CD4-positive, CD25-positive, alpha-beta regulatory T cell (primary cell): ENCODE measurements around the gene SPRYD3. TPM values are rescaled to one million over a fixed set of nuclear protein-coding genes. Genes with fewer than 3 reads are reported as not detected.

Source experiments
- ATAC-seq, 2 donors: fragments of 150-1000 bp; cut with Tn5 transposase; one replicate each; pipeline ENCODE4 v1.10.0; 2021; ENCODE audit warnings: low read depth in 2 of 2, moderate number of reproducible peaks in 2 of 2, moderate library complexity in 1 of 2
- DNase-seq, 3 donors: peaks; one replicate each; pipeline versions ENCODE4 v3.0.0 to v3.0.0-alpha.2; 2012 to 2022; ENCODE audit warnings: mixed read lengths in 1 of 3
- H3K27ac ChIP-seq: one replicate; pipeline ENCODE4 v1.7.0; 2013; ENCODE audit warnings: mild to moderate bottlenecking, low read length; ENCODE audit not compliant: insufficient read depth, poor library complexity, severe bottlenecking
- H3K27me3 ChIP-seq: one replicate; pipeline ENCODE4 v1.7.0; 2013; ENCODE audit warnings: low read length; ENCODE audit not compliant: control insufficient read depth, insufficient read depth
- H3K36me3 ChIP-seq: one replicate; pipeline ENCODE4 v1.7.0; 2013; ENCODE audit warnings: mild to moderate bottlenecking, low read length, moderate library complexity; ENCODE audit not compliant: control insufficient read depth, insufficient read depth
- H3K4me1 ChIP-seq: 2 replicates; pipeline ENCODE4 v1.7.0; 2013; ENCODE audit warnings: mild to moderate bottlenecking, low read length; ENCODE audit not compliant: insufficient read depth, control insufficient read depth, poor library complexity, severe bottlenecking
- H3K4me3 ChIP-seq: one replicate; pipeline ENCODE4 v1.7.0; 2013; ENCODE audit warnings: low read depth, mild to moderate bottlenecking, low read length, moderate library complexity
- H3K9me3 ChIP-seq, 2 experiments: 1 replicate in 1 of 2; 2 replicates in 1 of 2; pipeline ENCODE4 v1.7.0; 2013; ENCODE audit warnings: low read length in 2 of 2, mild to moderate bottlenecking in 1 of 2, moderate library complexity in 1 of 2; ENCODE audit not compliant: control insufficient read depth in 2 of 2
- H3K27ac Mint-ChIP-seq, 3 donors: one replicate each; pipeline ENCODE4 v1.8.0; 2020 to 2022; ENCODE audit warnings: mild to moderate bottlenecking in 3 of 3, mixed read lengths in 3 of 3, moderate library complexity in 2 of 3
- H3K27me3 Mint-ChIP-seq: one replicate; pipeline ENCODE4 v1.8.0; 2022; ENCODE audit warnings: mild to moderate bottlenecking, mixed read lengths
- H3K36me3 Mint-ChIP-seq: one replicate; pipeline ENCODE4 v1.8.0; 2020; ENCODE audit warnings: mixed read lengths
- H3K4me1 Mint-ChIP-seq, 4 donors: one replicate each; pipeline ENCODE4 v1.8.0; 2020 to 2022; ENCODE audit warnings: mixed read lengths in 4 of 4, mild to moderate bottlenecking in 1 of 4
- H3K4me3 Mint-ChIP-seq, 4 donors: one replicate each; pipeline ENCODE4 v1.8.0; 2020 to 2022; ENCODE audit warnings: mild to moderate bottlenecking in 4 of 4, mixed read lengths in 4 of 4, moderate library complexity in 3 of 4
- H3K9me3 Mint-ChIP-seq, 7 donors: one replicate each; pipeline ENCODE4 v1.8.0; 2020 to 2022; ENCODE audit warnings: mixed read lengths in 7 of 7, mild to moderate bottlenecking in 3 of 7, moderate library complexity in 2 of 7
- polyA plus RNA-seq, 4 donors: library from polyadenylated mRNA; unstranded; fragments of 300-500 nt; fragmentation: Illumina TruSeq; gene quantifications; one replicate each; pipeline ENCODE4 v1.2.3, GENCODE V29; 2021
- total RNA-seq: library from RNA; stranded (reverse); gene quantifications from one replicate; pipeline ENCODE4 v1.2.3, GENCODE V29; 2022

Gene SPRYD3
- total and polyA plus RNA-seq, 5 donors from 2014 or later, result 25.9 to 59.2 (median 43.1) TPM

DNA sequence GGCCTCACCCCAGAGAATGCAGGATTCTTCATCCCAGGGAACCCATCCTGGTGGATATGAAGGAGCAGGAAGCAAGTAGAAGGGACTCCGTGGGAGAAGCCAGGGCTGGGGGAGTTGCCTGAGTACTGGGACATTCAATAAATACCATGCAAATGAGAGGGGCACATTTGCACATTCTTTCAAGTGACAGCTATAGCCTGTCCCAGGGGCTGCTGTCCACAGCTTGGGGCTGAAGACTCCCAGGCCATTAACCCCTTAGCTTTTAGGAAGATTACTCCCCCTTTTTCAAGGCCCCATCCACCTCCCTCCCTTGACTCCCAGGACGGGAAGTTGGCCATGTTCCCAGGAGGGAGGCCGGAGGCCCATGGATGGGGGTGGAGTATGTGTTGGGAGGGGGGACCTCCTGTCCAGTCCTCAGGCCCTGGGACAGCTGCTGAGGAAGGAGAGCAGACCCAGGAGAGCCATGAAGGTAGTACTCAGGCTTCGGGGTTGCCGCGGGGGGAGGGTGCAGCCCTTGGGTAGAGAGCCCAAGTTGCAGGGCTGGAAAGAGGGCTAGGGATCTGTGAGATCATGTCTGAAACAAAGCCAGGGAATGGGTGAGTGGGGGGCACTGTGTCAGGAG, 30.3 kb downstream of the SPRYD3 start:
- peak overlapping the region; percentile 8 to 93 (median 69) for H3K27ac Mint-ChIP-seq
- no peak overlapping the region for H3K27ac ChIP-seq
- H3K36me3 Mint-ChIP-seq, result no peaks in the 10 kb centered on the region
- H3K9me3 Mint-ChIP-seq, result peaks cover 0 to 2% (median 0%) of the 10 kb centered on the region in 7 donors
- H3K4me3 Mint-ChIP-seq, result peak overlapping the region; percentile 33 to 65 (median 62)
- no peak for ATAC-seq
- no peak overlapping the region for H3K4me3 ChIP-seq
- DNase-seq, result no peak
- no peaks in the 10 kb centered on the region for H3K27me3 ChIP-seq
- no peaks in the 10 kb centered on the region for H3K9me3 ChIP-seq
- H3K27me3 Mint-ChIP-seq, result no peaks in the 10 kb centered on the region
- H3K36me3 ChIP-seq, result no peaks in the 10 kb centered on the region
- H3K4me1 Mint-ChIP-seq, result peaks cover 0 to 22% (median 9%) of the 10 kb centered on the region in 4 donors
- H3K4me1 ChIP-seq, result peaks cover 22% of the 10 kb centered on the region

DNA sequence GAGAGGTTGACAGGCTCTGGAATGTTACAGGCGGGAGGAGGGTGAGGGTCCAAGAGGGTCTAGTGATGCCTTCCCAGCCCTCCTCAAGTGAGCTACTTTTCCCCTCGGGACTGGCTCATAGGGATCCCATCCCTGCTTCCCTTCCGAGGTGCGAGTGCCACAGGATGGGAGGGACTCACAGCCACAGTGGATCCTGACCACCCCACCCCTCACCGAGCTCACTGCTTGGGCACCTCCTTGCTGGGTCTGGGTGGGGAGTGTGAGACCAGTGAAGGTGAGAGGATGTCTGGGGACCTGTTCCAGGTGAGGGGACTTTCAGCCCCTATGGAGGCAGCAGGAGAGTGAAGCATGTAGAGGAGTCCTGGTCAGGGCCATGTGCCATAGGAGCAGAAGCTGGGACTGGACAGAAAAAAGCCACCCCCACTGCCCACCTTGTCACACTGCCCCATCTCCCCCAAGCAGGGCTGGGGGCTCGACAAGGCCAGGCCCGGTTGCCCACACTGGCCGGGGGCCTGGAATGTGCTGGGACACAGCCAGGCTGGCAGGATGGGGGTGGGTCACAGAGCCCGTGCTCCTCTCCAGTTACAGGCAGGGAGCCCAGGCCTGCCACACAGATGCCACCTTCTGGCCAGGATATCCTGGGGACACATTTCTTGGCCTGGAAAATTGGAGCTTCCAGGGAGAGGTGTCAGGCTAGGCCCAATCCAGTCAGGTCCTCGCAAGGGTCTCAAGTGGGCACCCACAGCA, 31.0 kb downstream of the SPRYD3 start:
- Histone ChIP-seq H3K4me1 (peaks cover 15% of the 10 kb centered on the region), H3K36me3 (no peaks in the 10 kb centered on the region), H3K4me3 (no peak overlapping the region), H3K9me3 (no peaks in the 10 kb centered on the region), H3K27ac (peak overlapping the region; percentile 66), H3K27me3 (no peaks in the 10 kb centered on the region)
- DNase-seq, result no peak
- peak overlapping the region in 2 of 3 donors; percentile 8 to 80 for H3K27ac Mint-ChIP-seq
- peak overlapping the region; percentile 49 to 74 (median 66) for H3K4me3 Mint-ChIP-seq
- H3K27me3 Mint-ChIP-seq, result no peaks in the 10 kb centered on the region
- peaks cover 0 to 18% (median 9%) of the 10 kb centered on the region in 4 donors for H3K4me1 Mint-ChIP-seq
- peaks cover 0 to 2% (median 0%) of the 10 kb centered on the region in 7 donors for H3K9me3 Mint-ChIP-seq
- no peaks in the 10 kb centered on the region for H3K36me3 Mint-ChIP-seq
- no peak for ATAC-seq

DNA sequence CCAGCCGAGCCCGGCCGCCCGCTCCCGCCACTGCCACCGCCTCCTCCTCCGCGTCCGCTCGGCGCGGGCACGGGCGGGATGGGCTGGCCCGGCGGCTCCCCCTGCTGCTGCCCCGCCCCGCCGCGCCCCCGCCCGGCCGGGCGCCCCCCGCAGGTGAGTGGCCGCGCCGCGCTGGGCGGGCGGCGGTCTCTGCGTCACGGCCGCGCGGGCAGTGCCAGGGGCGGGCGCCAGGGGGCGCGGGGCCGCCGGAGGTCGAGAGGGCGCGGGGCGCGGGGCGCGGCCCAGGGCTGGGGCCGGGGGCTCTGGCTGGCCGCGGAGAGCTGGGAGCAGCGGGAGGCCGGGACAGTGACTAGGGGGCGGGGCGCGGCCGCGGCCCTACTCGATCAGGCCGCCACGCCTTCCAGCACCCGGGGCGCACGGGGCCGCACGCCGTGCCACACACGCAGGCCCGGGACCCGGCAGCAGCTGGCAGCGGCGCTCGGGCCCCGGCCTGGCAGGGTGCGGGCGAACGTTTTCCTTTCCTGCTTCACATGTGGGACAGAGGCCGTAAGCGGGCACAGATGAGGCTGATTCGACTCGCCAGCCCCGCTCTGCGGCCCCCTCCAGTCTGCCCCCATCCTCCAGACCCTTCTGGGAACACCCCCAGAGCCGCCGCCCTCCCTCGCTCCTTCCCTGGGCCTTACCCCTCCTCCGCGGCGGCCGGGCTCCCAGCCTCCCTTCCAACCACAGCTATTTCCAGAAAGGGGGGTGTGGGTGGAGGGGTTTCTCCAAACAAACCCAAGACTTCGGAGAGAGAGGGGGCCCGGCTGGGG, 31.8 kb downstream of the SPRYD3 start:
- no peaks in the 10 kb centered on the region for H3K9me3 ChIP-seq
- H3K36me3 ChIP-seq, result no peaks in the 10 kb centered on the region
- Mint-ChIP-seq H3K27me3 (no peaks in the 10 kb centered on the region), H3K4me3 (peak overlapping the region; percentile 27 to 74 (median 58)), H3K27ac (peak overlapping the region in 2 of 3 donors; percentile 80 to 95), H3K36me3 (no peaks in the 10 kb centered on the region), H3K9me3 (peaks cover 0 to 2% (median 0%) of the 10 kb centered on the region in 7 donors), H3K4me1 (peaks cover 0 to 19% (median 10%) of the 10 kb centered on the region in 4 donors)
- no peak overlapping the region for H3K4me3 ChIP-seq
- H3K4me1 ChIP-seq, result peaks cover 15% of the 10 kb centered on the region
- peak; percentile 78 to 83 for ATAC-seq
- H3K27ac ChIP-seq, result peak overlapping the region; percentile 76
- H3K27me3 ChIP-seq, result no peaks in the 10 kb centered on the region
- peak; percentile 51 to 74 (median 72) for DNase-seq

DNA sequence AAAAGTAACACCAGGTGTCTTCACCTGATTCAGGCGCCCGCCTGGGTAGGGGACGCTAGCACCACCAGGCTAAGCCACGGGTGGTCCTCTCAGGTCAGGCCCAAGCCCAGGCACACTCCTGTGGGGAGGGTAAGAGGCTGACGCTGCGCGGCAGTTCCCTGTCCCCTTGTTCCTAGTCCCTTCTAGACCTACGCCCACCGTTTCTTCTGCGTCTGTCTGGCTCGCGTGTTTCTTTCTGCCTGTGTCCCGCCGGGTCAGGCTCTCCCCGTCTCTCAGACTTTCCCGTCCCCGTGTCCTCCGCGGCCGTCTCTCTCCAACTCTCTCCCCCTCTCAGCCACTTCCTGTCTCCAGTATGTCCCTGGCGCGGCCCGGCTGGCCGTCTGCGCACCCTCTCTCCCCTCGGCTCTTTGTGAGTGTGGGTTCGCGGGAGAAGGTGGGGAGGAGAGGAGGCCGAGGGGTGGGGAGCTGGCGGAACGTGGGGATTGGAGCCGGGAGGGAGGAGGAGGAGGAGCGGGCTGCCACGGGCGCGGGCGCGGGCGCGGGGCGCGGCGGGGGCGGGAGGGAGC, 32.5 kb downstream of the SPRYD3 start:
- H3K4me3 ChIP-seq, result peak overlapping the region; percentile 72
- peak overlapping the region; percentile 76 for H3K27ac ChIP-seq
- no peaks in the 10 kb centered on the region for H3K27me3 Mint-ChIP-seq
- H3K9me3 ChIP-seq, result no peaks in the 10 kb centered on the region
- H3K27ac Mint-ChIP-seq, result peak overlapping the region; percentile 95 to 97 (median 97)
- no peaks in the 10 kb centered on the region for H3K36me3 ChIP-seq
- peaks cover 0 to 2% (median 0%) of the 10 kb centered on the region in 7 donors for H3K9me3 Mint-ChIP-seq
- peaks cover 15% of the 10 kb centered on the region for H3K4me1 ChIP-seq
- peaks cover 0 to 19% (median 10%) of the 10 kb centered on the region in 4 donors for H3K4me1 Mint-ChIP-seq
- H3K27me3 ChIP-seq, result no peaks in the 10 kb centered on the region
- H3K4me3 Mint-ChIP-seq, result peak overlapping the region; percentile 95 to 98 (median 96)
- no peaks in the 10 kb centered on the region for H3K36me3 Mint-ChIP-seq
- DNase-seq (peak in 2 of 3 donors; percentile 41 to 48), ATAC-seq (peak; percentile 2 to 7)

DNA sequence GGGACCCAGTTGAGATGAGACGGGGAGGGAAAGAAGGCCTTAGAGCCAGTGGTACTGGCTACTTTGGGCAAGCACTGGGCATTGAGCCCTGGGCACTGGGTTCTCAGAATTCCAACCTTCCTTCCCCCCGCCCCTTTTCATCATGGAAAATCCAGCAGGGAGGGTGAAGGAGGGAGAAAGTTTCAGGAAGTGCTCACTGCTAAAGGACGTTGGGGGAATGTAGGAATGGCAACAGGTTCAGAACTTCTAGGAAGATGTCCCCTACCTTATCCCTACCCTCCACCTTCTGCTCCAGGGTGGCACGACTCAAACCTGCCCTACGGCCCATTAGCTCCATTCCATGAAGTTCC, 33.5 kb downstream of the SPRYD3 start:
- Histone ChIP-seq H3K4me3 (no peak overlapping the region), H3K9me3 (no peaks in the 10 kb centered on the region), H3K27ac (no peak overlapping the region), H3K4me1 (peaks cover 15% of the 10 kb centered on the region), H3K36me3 (peaks cover 5% of the 10 kb centered on the region), H3K27me3 (no peaks in the 10 kb centered on the region)
- DNase-seq (no peak), ATAC-seq (no peak)
- H3K27me3 Mint-ChIP-seq, result no peaks in the 10 kb centered on the region
- peak overlapping the region; percentile 95 to 98 (median 96) for H3K4me3 Mint-ChIP-seq
- peak overlapping the region in 1 of 3 donors; percentile 95 for H3K27ac Mint-ChIP-seq
- H3K9me3 Mint-ChIP-seq, result peaks cover 0 to 2% (median 0%) of the 10 kb centered on the region in 7 donors
- H3K36me3 Mint-ChIP-seq, result no peaks in the 10 kb centered on the region
- peaks cover 0 to 18% (median 8%) of the 10 kb centered on the region in 4 donors for H3K4me1 Mint-ChIP-seq

DNA sequence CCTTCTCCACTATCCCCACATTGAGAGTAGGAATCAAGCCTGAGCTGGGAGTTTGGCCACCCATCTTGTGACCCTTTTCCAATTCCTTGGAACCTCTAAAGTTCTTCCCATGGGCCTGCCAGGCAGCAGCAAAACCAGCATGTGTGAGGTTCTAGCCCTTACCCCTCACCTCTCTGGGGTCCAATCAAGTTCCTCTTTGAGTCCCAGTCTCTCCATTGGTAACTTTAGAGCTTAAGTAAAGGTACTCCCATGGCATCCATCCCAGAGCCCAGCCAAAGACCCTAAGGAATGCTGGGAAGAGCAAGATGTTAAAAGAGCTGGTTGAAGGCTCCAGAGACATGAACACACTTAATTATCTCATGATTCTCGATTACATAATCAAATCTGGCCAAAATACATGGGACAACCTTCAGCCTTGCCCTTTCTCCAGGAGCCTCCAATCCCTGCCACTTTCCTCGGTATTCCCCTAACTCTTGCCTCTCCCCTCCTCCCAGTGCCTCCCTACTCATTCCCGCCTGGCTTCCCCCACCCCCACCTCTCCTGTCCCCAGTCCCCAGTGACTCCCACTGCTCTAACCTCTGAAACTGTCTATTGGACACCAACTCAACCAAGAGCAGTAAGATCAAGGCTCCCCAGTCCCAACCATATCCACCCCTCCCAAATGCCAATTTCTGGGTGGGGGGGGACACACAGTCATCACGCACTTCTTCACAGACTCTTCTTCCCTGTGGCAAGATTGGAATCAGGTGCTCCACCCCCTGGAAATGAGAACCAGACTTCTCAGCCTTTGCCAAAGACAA, 34.1 kb downstream of the SPRYD3 start:
- no peak overlapping the region for H3K27ac Mint-ChIP-seq

More for the DNA sequence above, 34.1 kb downstream of the SPRYD3 start:
- Mint-ChIP-seq H3K36me3 (no peaks in the 10 kb centered on the region), H3K4me3 (peak overlapping the region; percentile 57 to 98 (median 80)), H3K4me1 (peaks cover 0 to 18% (median 8%) of the 10 kb centered on the region in 4 donors), H3K27me3 (no peaks in the 10 kb centered on the region), H3K9me3 (peaks cover 0 to 2% (median 0%) of the 10 kb centered on the region in 7 donors)
- DNase-seq, result no peak
- H3K4me1 ChIP-seq, result peaks cover 15% of the 10 kb centered on the region
- H3K27ac ChIP-seq, result no peak overlapping the region
- H3K36me3 ChIP-seq, result peaks cover 5% of the 10 kb centered on the region
- H3K27me3 ChIP-seq, result no peaks in the 10 kb centered on the region
- no peak overlapping the region for H3K4me3 ChIP-seq
- ATAC-seq, result no peak
- H3K9me3 ChIP-seq, result no peaks in the 10 kb centered on the region
